Activated CD4-positive, alpha-beta T cell treated with anti-CD3 and anti-CD28 coated beads, Interleukin-2, amount 10 ng/mL, durations not matched to agents 24 days and 14 days (primary cell): Measurements from ENCODE around the gene RFTN1. TPM values are rescaled to one million over a fixed set of nuclear protein-coding genes. Genes with fewer than 3 reads are reported as not detected.
A peak's percentile ranks its signal among the peaks of the same experiment; 100 is the strongest.

Experiments used
- DNase-seq: peaks from one replicate; pipeline ENCODE4 v3.0.0; 2022
- H3K27ac Mint-ChIP-seq: one replicate; pipeline ENCODE4 v1.8.0; 2022; ENCODE audit warnings: mild to moderate bottlenecking, mixed read lengths
- H3K27me3 Mint-ChIP-seq: one replicate; pipeline ENCODE4 v1.8.0; 2022; ENCODE audit warnings: mixed read lengths
- H3K36me3 Mint-ChIP-seq: one replicate; pipeline ENCODE4 v1.8.0; 2022; ENCODE audit warnings: low read depth, mild to moderate bottlenecking, mixed read lengths
- H3K4me1 Mint-ChIP-seq: one replicate; pipeline ENCODE4 v1.8.0; 2021; ENCODE audit warnings: mixed read lengths
- H3K4me3 Mint-ChIP-seq: one replicate; pipeline ENCODE4 v1.8.0; 2022; ENCODE audit warnings: mild to moderate bottlenecking, moderate library complexity, mixed read lengths
- H3K9me3 Mint-ChIP-seq: one replicate; pipeline ENCODE4 v1.8.0; 2021; ENCODE audit warnings: mixed read lengths
- intact Hi-C: fragments of 100-400 bp; cut with micrococcal nuclease; formaldehyde crosslinking; loops from one replicate; pipeline ENCODE4 v1.15.1; 2023
- total RNA-seq: library from RNA; stranded (reverse); gene quantifications from 2 replicates; pipeline ENCODE4 v1.2.3, GENCODE V29; 2022

The RFTN1 gene
- total RNA-seq, 1 donor from 2014 or later = 92.4 TPM

DNA sequence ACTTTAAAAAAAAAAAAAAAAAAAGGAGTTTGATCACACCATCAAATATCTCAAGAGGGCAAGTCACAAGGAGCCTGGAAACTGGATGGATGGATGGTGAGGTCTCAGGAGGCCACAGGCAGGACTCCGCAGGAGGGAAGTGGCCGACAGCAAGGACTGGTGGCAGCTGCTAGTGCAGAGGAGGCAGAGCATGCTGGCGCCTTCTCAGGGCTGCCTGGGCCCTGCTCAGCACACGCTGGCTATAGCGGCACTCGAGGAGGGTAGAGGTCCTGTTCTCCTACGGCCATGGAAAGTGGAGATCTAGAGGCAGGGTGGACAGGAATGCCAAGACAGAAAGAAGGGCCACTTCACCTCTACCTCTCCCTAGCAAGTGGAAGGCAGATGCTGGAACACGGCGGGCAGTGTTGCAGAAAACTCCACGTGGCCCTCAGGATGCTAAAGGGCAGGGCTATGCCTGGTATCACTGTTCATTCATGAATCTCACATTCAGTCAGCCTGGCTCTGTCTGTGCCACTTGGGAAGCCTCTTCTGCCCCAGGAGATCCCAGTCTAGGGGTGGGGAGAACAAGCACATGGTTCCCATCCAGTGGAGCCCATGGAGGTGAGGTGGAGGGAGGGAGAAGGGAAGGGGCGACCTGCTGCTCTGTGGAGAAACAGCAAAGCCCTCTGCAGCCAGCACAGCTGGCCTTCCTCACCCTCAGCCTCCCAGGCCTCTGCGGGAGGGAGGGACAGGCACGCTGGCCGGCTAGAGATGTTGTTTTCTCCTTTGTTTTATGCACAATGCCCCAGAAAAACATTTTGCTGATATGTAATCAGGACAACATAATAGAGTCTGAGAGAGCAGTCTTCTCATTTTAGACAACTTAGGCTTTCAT is 177.5 kb downstream of the RFTN1 start:
- H3K4me1 Mint-ChIP-seq = peaks cover 34% of the 10 kb centered on the region

DNA sequence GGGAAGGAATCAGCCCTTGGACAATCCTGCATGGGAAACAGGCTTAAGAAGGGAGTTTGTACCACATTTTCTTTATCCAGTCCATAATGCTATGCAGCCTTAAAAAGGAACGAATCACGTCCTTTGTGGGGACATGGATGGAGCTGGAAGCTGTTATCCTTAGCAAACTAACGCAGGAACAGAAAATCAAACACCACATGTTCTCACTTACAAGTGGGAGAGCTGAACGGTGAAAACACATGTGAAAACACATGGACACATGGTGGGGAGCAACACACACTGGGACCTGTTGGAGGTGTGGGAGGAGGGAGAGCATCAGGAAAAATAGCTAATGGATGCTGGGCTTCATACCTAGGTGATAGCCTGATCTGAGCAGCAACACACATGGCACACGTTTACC is 178.2 kb downstream of the RFTN1 start:
- Mint-ChIP-seq H3K27ac (peak overlapping the region; percentile 77), H3K27me3 (no peaks in the 10 kb centered on the region), H3K4me3 (no peak overlapping the region), H3K4me1 (peaks cover 30% of the 10 kb centered on the region), H3K9me3 (peaks cover 14% of the 10 kb centered on the region), H3K36me3 (peaks cover 68% of the 10 kb centered on the region)
- intact Hi-C loops = loop anchor here (5.0 kb wide), 2 partner anchors 37 to 217 kb away; no protein-coding TSS in a partner anchor
- no peak for DNase-seq

More for the DNA sequence above, 177.5 kb downstream of the RFTN1 start:
- intact Hi-C loops = loop anchor here (5.0 kb wide), 2 partner anchors 36 to 216 kb away; no protein-coding TSS in a partner anchor
- Mint-ChIP-seq H3K27me3 (no peaks in the 10 kb centered on the region), H3K27ac (peak overlapping the region; percentile 67), H3K36me3 (peaks cover 65% of the 10 kb centered on the region), H3K9me3 (peaks cover 14% of the 10 kb centered on the region), H3K4me3 (no peak overlapping the region)
- DNase-seq = no peak

GRCh38 chr3:16334909-16335308 is 178.6 kb downstream of the RFTN1 start:
- intact Hi-C loops = loop anchor here (5.0 kb wide), 2 partner anchors 37 to 217 kb away; no protein-coding TSS in a partner anchor
- peaks cover 28% of the 10 kb centered on the region for H3K4me1 Mint-ChIP-seq
- H3K36me3 Mint-ChIP-seq = peaks cover 69% of the 10 kb centered on the region
- peak overlapping the region; percentile 77 for H3K27ac Mint-ChIP-seq
- DNase-seq = no peak
- H3K27me3 Mint-ChIP-seq = no peaks in the 10 kb centered on the region
- H3K4me3 Mint-ChIP-seq = no peak overlapping the region
- peaks cover 14% of the 10 kb centered on the region for H3K9me3 Mint-ChIP-seq

DNA sequence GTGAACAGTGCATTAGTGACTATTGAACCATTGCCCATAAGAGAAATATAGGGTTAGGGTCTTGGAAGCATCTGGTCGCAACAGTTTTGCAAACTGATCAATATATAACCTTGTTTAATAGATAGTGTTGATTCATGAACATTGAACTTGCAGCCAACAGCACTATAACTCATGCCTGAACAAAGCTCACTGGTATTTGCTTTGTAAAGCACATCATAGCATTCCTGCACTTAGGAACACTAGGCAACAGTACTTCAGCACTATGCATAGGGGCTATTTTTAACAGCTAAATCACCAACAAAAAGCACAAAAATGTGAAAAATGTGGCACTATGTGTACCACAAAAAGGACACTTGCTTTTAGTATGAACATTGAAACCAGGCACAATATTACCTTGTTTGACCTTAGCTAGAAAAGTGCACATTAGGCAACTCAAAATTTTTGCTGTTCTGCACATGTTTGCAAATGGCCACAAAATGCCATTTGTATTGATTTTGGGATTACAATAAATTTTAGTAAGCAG is 180.5 kb downstream of the RFTN1 start:
- Mint-ChIP-seq H3K4me1 (peaks cover 10% of the 10 kb centered on the region), H3K27me3 (no peaks in the 10 kb centered on the region), H3K4me3 (no peak overlapping the region), H3K9me3 (peaks cover 14% of the 10 kb centered on the region), H3K36me3 (peaks cover 76% of the 10 kb centered on the region), H3K27ac (no peak overlapping the region)
- intact Hi-C loops = no loop called here
- no peak for DNase-seq

DNA sequence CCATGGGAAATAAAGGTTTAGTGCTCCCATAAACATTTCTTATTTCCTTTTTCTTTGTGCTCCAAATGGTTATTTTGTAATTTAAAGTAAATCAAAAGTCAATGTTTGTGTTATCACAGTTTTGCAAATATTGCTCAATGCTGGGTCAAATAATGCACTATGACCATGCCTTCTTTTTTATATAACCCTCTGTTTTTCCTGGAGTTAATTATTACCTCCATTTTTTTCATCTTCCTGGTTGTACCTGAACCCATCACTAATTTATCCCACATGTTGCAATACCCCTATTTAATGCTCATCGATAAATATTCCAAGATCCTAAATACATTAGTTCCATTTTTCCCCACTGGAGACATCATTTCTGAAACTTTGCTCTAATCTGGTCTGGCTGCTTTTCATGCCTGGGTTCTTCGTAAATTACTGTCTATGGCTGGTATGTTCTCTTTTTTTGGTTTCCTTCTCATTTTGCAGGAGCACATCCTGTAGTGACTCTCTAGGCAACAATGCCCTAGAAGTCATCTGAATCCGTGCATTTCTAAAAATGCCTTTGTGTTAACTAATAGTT is 182.1 kb downstream of the RFTN1 start:
- Mint-ChIP-seq H3K9me3 (peaks cover 14% of the 10 kb centered on the region), H3K4me1 (peaks cover 6% of the 10 kb centered on the region), H3K36me3 (peaks cover 73% of the 10 kb centered on the region), H3K27ac (peak overlapping the region; percentile 9), H3K27me3 (no peaks in the 10 kb centered on the region), H3K4me3 (no peak overlapping the region)
- intact Hi-C loops = no loop called here
- DNase-seq = no peak

GRCh38 chr3:16330351-16330750 is 183.1 kb downstream of the RFTN1 start:
- no peaks in the 10 kb centered on the region for H3K27me3 Mint-ChIP-seq
- H3K36me3 Mint-ChIP-seq = peaks cover 70% of the 10 kb centered on the region
- intact Hi-C loops = no loop called here
- DNase-seq = no peak
- peaks cover 5% of the 10 kb centered on the region for H3K4me1 Mint-ChIP-seq
- no peak overlapping the region for H3K27ac Mint-ChIP-seq
- no peak overlapping the region for H3K4me3 Mint-ChIP-seq
- peaks cover 14% of the 10 kb centered on the region for H3K9me3 Mint-ChIP-seq

- peaks cover 8% of the 10 kb centered on the region for H3K4me1 Mint-ChIP-seq
- intact Hi-C loops = no loop called here
- H3K4me3 Mint-ChIP-seq = no peak overlapping the region
- no peak for DNase-seq
- peaks cover 69% of the 10 kb centered on the region for H3K36me3 Mint-ChIP-seq
- no peaks in the 10 kb centered on the region for H3K27me3 Mint-ChIP-seq
- H3K9me3 Mint-ChIP-seq = peaks cover 14% of the 10 kb centered on the region
- H3K27ac Mint-ChIP-seq = no peak overlapping the region
These were observed 183.7 kb downstream of the RFTN1 start for GRCh38 chr3:16329826-16330129.

GRCh38 chr3:16329036-16329825 is 184.3 kb downstream of the RFTN1 start:
- intact Hi-C loops = no loop called here
- Mint-ChIP-seq H3K27ac (peak overlapping the region; percentile 3), H3K27me3 (no peaks in the 10 kb centered on the region), H3K36me3 (peaks cover 65% of the 10 kb centered on the region), H3K9me3 (peaks cover 14% of the 10 kb centered on the region), H3K4me3 (no peak overlapping the region), H3K4me1 (peaks cover 8% of the 10 kb centered on the region)
- DNase-seq = no peak

- intact Hi-C loops = no loop called here
- Mint-ChIP-seq H3K27ac (peak overlapping the region; percentile 10), H3K4me1 (peaks cover 9% of the 10 kb centered on the region), H3K36me3 (peaks cover 67% of the 10 kb centered on the region), H3K4me3 (no peak overlapping the region), H3K27me3 (no peaks in the 10 kb centered on the region), H3K9me3 (peaks cover 14% of the 10 kb centered on the region)
- DNase-seq = no peak
These were observed 185.4 kb downstream of the RFTN1 start for GRCh38 chr3:16328124-16328523.

- Mint-ChIP-seq H3K4me3 (no peak overlapping the region), H3K4me1 (peaks cover 7% of the 10 kb centered on the region), H3K27ac (no peak overlapping the region), H3K36me3 (peaks cover 63% of the 10 kb centered on the region), H3K27me3 (no peaks in the 10 kb centered on the region), H3K9me3 (peaks cover 7% of the 10 kb centered on the region)
- intact Hi-C loops = no loop called here
- DNase-seq = no peak
These were observed 186.7 kb downstream of the RFTN1 start for GRCh38 chr3:16326724-16327349.

DNA sequence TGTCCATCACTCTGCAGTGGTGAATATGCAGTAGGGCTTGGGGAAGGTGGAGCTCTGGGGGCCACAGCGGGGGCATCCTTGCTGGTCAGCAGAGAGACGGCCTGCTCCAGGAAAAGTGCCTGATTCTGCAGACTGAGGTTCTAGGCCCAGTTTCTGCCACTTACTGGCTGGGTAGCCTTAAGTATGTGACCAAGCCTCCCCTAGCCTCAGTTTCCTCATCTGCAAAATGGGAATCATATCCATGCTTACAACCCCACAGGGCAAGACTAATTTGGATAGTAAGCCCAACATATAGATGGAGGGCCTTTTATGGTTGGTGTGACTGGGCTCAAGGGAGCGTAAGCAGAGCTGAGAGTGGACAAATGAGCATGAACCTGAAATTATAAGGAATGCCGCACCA is 187.6 kb downstream of the RFTN1 start:
- intact Hi-C loops = no loop called here
- peaks cover 63% of the 10 kb centered on the region for H3K36me3 Mint-ChIP-seq
- H3K27me3 Mint-ChIP-seq = no peaks in the 10 kb centered on the region
- DNase-seq = no peak
- no peak overlapping the region for H3K27ac Mint-ChIP-seq
- H3K4me1 Mint-ChIP-seq = peaks cover 11% of the 10 kb centered on the region
- no peak overlapping the region for H3K4me3 Mint-ChIP-seq
- H3K9me3 Mint-ChIP-seq = no peaks in the 10 kb centered on the region

- H3K36me3 Mint-ChIP-seq = peaks cover 63% of the 10 kb centered on the region
- no peaks in the 10 kb centered on the region for H3K9me3 Mint-ChIP-seq
- no peaks in the 10 kb centered on the region for H3K27me3 Mint-ChIP-seq
- H3K27ac Mint-ChIP-seq = peak overlapping the region; percentile 20
- intact Hi-C loops = no loop called here
- H3K4me1 Mint-ChIP-seq = peaks cover 30% of the 10 kb centered on the region
- no peak overlapping the region for H3K4me3 Mint-ChIP-seq
- no peak for DNase-seq
These were observed 189.8 kb downstream of the RFTN1 start for GRCh38 chr3:16323737-16324136.

DNA sequence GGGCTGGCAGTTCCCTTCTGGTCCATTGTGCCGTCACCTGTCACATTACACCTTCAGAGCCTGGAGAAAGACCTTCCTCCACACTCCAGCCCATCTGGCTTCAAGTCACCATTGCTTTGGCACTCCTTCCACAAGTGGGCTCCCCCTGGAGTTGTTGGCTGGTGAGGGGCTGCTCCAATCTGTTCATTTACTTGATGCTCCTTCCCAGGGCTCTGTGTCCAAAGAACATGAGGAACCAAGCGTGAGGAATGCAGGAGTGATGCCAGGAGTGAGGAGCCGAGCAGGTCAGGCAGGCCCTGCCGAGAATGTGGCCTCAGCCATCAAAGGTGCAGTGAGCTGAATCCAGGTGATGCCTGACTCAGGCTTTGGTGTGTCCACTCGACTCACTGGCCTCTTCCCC is 191.3 kb downstream of the RFTN1 start:
- Mint-ChIP-seq H3K27me3 (no peaks in the 10 kb centered on the region), H3K36me3 (peaks cover 66% of the 10 kb centered on the region), H3K4me3 (no peak overlapping the region), H3K27ac (peak overlapping the region; percentile 60), H3K4me1 (peaks cover 43% of the 10 kb centered on the region), H3K9me3 (no peaks in the 10 kb centered on the region)
- no peak for DNase-seq
- intact Hi-C loops = no loop called here
